Peyer's patch (tissue), 4 donors: ENCODE results near the gene TRIM34.
"Not testable (repeated sequence)": the region's sequence is repeated elsewhere in the genome, so short reads cannot be mapped to it uniquely, and the experiment has no call there.

ENCODE experiments used
- CTCF ChIP-seq, 6 experiments: fragments of 450-650 bp in 4 of 6; fragments of 200-600 bp in 2 of 6; sonication (generic) in 1 of 6; IDR thresholded peaks; one replicate each; pipeline ENCODE4 v1.5.1; 2017 to 2019; ENCODE audit warnings: antibody characterized with exemption in 6 of 6, mild to moderate bottlenecking in 3 of 6, moderate library complexity in 1 of 6
- POLR2A ChIP-seq, 2 donors: fragments of 450-650 bp; IDR thresholded peaks; one replicate each; pipeline ENCODE4 v1.5.1; 2017; ENCODE audit warnings: antibody characterized with exemption in 2 of 2, mild to moderate bottlenecking in 2 of 2, moderate library complexity in 2 of 2

- TF ChIP-seq CTCF (IDR thresholded peaks at IDR 0.05), result not testable (repeated sequence)
- peak in 1 of 2 donors; percentile 32 for TF ChIP-seq POLR2A (IDR thresholded peaks at IDR 0.05)
Observed at GRCh38 chr11:5683620-5684019, 58.8 kb downstream of the TRIM34 start.
